Measurements from ENCODE around the gene RAB10.

GRCh38 chr2:26072925-26073768 lies 39.3 kb downstream of the RAB10 start:
- TF ChIP-seq REST (IDR thresholded peaks at IDR 0.05; ENCODE audit: insufficient read depth in 1 of 2, low read depth in 2 of 2, low read length in 2 of 2) (no peak), SIN3A (IDR thresholded peaks at IDR 0.05; ENCODE audit: borderline replicate concordance, insufficient read depth, low read length) (no peak), FOXP2 (optimal IDR thresholded peaks at IDR 0.05; ENCODE audit: borderline replicate concordance, extremely low read depth, extremely low read length, insufficient read depth) (no peak), POLR2AphosphoS5 (IDR thresholded peaks at IDR 0.05; ENCODE audit: low read depth, low read length) (no peak), TAF1 (IDR thresholded peaks at IDR 0.05; ENCODE audit: borderline replicate concordance, insufficient read depth, low read length) (no peak)

Measured in PFSK-1 (cell line).